Glutamatergic neuron (in vitro differentiated cells): ENCODE data around the gene GGTLC2. TPM values are rescaled to one million over a fixed set of nuclear protein-coding genes. Genes with fewer than 3 reads are reported as not detected.

Experiments used
- DNase-seq: peaks from one replicate; pipeline ENCODE4 v3.0.0; 2022
- H3K27ac Mint-ChIP-seq: one replicate; pipeline ENCODE4 v1.8.0; 2020; ENCODE audit warnings: mild to moderate bottlenecking, mixed read lengths, inconsistent platforms; ENCODE audit not compliant: unreplicated experiment
- H3K27me3 Mint-ChIP-seq: one replicate; pipeline ENCODE4 v1.8.0; 2020; ENCODE audit warnings: mild to moderate bottlenecking, moderate library complexity, mixed read lengths, inconsistent platforms; ENCODE audit not compliant: unreplicated experiment
- H3K36me3 Mint-ChIP-seq: one replicate; pipeline ENCODE4 v1.8.0; 2020; ENCODE audit warnings: mild to moderate bottlenecking, mixed read lengths, inconsistent platforms; ENCODE audit not compliant: unreplicated experiment
- H3K4me1 Mint-ChIP-seq: one replicate; pipeline ENCODE4 v1.8.0; 2020; ENCODE audit warnings: mild to moderate bottlenecking, low read depth, mixed read lengths, inconsistent platforms; ENCODE audit not compliant: unreplicated experiment
- H3K4me3 Mint-ChIP-seq: one replicate; pipeline ENCODE4 v1.8.0; 2020; ENCODE audit warnings: mild to moderate bottlenecking, mixed read lengths, inconsistent platforms; ENCODE audit not compliant: unreplicated experiment
- H3K9me3 Mint-ChIP-seq: one replicate; pipeline ENCODE4 v1.8.0; 2020; ENCODE audit warnings: mild to moderate bottlenecking, moderate library complexity, mixed read lengths, inconsistent platforms; ENCODE audit not compliant: unreplicated experiment
- total RNA-seq: library from RNA; stranded (reverse); fragmentation: NEBNext Ultra II Directional; extraction: Animal tissue kit (Norgen Biotek cat#: 25700); gene quantifications from one replicate; pipeline ENCODE4 v1.2.1, GENCODE V29; 2021; ENCODE audit not compliant: unreplicated experiment
- TF ChIP-seq, protein P1 (sequence below): fragments of 200-600 bp; sonication (generic); IDR thresholded peaks from one replicate; pipeline ENCODE4 v1.5.0; 2021; ENCODE audit not compliant: partially characterized antibody, unreplicated experiment

The GGTLC2 gene
- total RNA-seq, 1 donor from 2014 or later, result not detected

DNA sequence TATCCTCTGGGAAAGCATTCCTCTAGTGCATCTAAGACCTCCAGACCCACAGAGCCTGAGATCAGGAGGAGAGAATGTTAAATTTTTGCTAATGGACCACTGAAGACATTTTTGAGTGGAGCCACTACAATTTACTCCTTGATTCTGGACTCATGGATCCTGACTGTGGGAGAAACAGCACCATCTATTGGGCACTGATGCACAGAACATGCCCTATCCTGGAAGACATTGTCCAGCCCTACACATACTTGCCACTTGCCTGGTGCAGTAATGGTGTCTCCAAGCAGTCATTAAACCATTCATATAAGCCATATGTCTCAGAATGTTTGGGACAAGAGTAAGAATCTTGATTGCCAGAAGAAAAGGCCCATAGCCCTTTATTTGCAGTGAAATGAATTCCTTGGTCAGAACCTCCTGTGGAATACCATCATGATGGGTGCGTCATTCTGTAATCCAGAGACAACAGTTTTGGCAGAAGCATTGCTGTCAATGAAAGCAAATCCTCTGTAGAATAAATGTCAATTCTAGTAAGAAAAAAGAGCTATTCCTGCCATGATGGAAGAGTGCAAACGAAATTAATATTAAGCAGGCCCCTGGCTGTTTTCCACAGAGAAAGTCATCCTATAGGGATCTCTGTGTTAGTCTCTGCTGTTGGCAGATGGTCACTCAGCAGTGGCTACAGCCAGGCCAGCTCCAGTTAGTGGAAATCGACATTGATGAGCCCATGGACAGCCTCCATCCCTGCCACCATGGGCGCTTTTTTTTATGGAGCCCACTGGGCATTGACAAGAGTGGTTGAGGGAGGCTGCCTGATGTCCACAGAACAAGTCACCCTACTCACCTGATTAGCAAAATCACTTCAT is 43.5 kb downstream of the GGTLC2 start:
- peaks cover 6% of the 10 kb centered on the region for H3K4me1 Mint-ChIP-seq
- H3K4me3 Mint-ChIP-seq, result no peak overlapping the region
- TF ChIP-seq, protein P1, sequence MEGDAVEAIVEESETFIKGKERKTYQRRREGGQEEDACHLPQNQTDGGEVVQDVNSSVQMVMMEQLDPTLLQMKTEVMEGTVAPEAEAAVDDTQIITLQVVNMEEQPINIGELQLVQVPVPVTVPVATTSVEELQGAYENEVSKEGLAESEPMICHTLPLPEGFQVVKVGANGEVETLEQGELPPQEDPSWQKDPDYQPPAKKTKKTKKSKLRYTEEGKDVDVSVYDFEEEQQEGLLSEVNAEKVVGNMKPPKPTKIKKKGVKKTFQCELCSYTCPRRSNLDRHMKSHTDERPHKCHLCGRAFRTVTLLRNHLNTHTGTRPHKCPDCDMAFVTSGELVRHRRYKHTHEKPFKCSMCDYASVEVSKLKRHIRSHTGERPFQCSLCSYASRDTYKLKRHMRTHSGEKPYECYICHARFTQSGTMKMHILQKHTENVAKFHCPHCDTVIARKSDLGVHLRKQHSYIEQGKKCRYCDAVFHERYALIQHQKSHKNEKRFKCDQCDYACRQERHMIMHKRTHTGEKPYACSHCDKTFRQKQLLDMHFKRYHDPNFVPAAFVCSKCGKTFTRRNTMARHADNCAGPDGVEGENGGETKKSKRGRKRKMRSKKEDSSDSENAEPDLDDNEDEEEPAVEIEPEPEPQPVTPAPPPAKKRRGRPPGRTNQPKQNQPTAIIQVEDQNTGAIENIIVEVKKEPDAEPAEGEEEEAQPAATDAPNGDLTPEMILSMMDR, result peak; percentile 72
- no peak overlapping the region for H3K27ac Mint-ChIP-seq
- peaks cover 14% of the 10 kb centered on the region for H3K27me3 Mint-ChIP-seq
- H3K9me3 Mint-ChIP-seq, result peaks cover 7% of the 10 kb centered on the region
- peak; percentile 52 for DNase-seq
- H3K36me3 Mint-ChIP-seq, result no peaks in the 10 kb centered on the region

DNA sequence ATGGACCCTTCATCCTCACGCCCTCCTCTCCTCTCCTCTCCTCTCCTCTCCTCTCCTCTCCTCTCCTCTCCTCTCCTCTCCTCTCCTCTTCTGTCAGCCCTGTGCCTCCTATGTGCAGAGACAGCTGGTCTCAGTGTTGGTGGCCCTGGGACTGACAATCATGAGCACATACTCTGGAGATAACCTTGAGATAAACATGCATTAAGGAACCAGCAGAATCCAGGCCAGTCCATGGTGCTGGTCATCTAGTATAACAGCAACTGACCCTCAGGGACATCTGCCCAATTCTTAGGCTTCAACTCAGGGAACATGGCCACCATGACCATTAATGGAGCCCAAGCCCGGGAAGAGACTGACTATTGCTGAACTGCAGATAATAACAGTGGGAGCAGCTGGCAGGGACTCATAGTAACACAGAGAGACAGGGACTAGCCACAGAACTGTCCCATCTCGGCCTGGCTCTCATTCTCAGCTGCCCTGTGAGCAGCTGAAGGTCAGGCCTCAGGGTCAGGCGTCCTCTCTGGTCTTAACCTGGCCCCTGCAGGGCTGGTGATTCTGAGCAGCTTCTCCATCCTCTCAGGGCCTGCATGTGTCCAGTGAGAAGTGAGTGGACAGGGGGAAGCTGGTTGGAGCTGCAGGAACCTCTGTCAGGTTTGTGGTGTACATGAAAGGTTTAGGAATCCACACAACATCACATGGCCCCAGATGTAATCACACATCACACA is 45.4 kb downstream of the GGTLC2 start:
- TF ChIP-seq, protein P1, result no peak
- peaks cover 9% of the 10 kb centered on the region for H3K27me3 Mint-ChIP-seq
- H3K27ac Mint-ChIP-seq, result no peak overlapping the region
- H3K36me3 Mint-ChIP-seq, result no peaks in the 10 kb centered on the region
- H3K9me3 Mint-ChIP-seq, result peaks cover 5% of the 10 kb centered on the region
- no peak overlapping the region for H3K4me3 Mint-ChIP-seq
- no peak for DNase-seq
- peaks cover 6% of the 10 kb centered on the region for H3K4me1 Mint-ChIP-seq

DNA sequence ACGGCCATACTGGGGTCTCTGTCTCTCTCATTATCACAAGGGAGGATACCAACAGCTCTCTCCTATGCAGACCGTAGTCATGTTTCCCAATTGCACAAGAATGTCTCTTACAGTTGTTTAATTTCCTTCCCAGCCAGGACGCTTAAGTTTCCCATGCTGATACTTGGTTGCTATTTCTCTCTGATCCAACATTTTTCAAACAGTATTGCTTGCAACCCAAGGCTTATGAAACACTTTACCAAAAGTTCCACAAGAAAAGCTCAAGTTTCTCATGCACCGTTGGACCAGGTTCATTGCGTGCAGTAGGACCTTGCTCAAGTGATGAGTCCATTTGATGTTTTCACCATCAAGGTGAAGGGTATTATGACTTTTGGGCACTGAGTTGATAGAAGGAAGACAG is 46.6 kb downstream of the GGTLC2 start:
- Mint-ChIP-seq H3K4me3 (no peak overlapping the region), H3K36me3 (no peaks in the 10 kb centered on the region), H3K27me3 (peaks cover 8% of the 10 kb centered on the region), H3K4me1 (peaks cover 6% of the 10 kb centered on the region), H3K27ac (no peak overlapping the region), H3K9me3 (peaks cover 5% of the 10 kb centered on the region)
- TF ChIP-seq, protein P1, result no peak
- DNase-seq, result no peak

DNA sequence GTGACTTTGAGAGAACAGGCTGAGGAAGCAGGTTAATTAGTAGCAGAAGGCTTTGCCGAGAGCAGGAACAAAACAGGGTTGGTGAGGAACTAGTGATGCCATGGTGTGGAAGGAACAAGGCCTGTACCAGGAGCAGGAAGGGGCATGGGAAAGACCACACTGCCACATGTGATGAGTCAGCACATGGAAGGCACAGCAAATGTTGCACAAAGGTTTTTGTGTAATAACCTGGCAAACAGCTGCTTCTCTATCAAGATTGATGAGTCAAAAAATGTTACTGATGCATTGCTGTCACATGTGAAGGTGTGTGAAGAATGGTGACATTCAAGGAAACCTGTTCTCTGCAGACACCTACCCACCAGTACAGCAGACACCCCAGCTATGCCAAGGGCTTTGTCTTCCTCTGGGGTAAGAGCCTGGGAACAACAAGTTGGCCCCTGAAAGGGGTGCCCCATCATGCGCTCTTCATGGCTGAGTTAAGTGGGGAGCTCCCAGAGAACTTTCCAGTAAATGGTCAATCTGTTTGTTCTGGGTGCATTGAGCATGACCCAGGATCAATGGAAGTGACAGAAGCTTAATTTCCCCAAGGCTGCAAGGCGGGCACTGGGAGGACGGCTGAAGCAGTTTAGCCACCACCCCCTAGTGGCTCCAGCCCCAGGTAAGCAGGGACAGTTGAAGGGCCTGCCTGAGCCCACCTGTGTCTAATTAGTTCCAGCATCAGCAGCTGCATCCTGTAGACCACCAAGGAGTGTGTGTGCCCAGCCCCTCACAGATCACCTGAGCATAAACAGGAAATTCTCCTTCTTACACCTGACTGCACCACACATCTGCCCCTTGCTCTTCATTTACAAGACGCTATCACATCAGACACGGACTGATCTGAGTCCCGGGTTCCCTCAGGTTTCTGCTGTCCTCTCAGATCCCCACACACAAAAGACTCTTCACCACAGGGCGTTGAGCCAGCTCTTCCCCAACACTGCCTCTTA is 47.6 kb downstream of the GGTLC2 start:
- peak overlapping the region; percentile 23 for H3K27ac Mint-ChIP-seq
- no peaks in the 10 kb centered on the region for H3K36me3 Mint-ChIP-seq
- peaks cover 6% of the 10 kb centered on the region for H3K4me1 Mint-ChIP-seq
- H3K9me3 Mint-ChIP-seq, result peaks cover 5% of the 10 kb centered on the region
- H3K27me3 Mint-ChIP-seq, result peaks cover 12% of the 10 kb centered on the region
- H3K4me3 Mint-ChIP-seq, result no peak overlapping the region
- no peak for DNase-seq
- TF ChIP-seq, protein P1, result no peak
